ENCODE results near the gene ZNF467.

Gene ZNF467

DNA sequence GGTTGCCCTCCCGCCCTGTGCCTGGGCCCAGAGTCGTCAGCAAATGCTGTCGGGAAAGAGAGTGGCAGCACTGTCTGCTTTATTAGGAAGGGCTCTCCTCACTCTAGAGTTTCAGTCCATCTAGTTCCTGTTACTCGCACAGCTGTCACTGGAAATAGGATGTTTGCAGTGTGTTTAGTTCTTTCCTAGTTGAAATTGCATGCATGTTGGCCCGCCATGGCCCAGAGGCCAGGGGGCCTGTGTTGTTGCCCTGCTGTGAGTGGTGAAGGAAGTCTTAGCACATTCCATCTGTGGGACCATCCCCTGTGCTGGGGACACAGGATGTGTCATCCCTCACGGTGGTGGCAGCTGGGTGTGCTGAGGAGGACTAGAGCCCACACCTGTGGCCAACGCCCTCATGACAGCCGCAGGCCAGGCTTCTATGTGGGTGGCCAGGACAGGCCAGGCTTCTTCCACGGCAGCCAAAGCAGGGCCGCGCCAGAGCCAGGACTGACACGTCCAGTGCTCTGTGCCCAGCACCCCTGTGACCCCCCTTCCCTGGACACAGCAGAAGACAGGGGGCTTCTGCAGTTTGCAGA, 45.4 kb downstream of the ZNF467 start:
- no peak for DNase-seq (ENCODE audit: low read depth)
- no peak for TF ChIP-seq MAX (IDR thresholded peaks at IDR 0.05; ENCODE audit: low read depth, low read length)
- TF ChIP-seq MYC (IDR thresholded peaks at IDR 0.05; ENCODE audit: low read depth, low read length) = no peak
- TF ChIP-seq, protein P1, sequence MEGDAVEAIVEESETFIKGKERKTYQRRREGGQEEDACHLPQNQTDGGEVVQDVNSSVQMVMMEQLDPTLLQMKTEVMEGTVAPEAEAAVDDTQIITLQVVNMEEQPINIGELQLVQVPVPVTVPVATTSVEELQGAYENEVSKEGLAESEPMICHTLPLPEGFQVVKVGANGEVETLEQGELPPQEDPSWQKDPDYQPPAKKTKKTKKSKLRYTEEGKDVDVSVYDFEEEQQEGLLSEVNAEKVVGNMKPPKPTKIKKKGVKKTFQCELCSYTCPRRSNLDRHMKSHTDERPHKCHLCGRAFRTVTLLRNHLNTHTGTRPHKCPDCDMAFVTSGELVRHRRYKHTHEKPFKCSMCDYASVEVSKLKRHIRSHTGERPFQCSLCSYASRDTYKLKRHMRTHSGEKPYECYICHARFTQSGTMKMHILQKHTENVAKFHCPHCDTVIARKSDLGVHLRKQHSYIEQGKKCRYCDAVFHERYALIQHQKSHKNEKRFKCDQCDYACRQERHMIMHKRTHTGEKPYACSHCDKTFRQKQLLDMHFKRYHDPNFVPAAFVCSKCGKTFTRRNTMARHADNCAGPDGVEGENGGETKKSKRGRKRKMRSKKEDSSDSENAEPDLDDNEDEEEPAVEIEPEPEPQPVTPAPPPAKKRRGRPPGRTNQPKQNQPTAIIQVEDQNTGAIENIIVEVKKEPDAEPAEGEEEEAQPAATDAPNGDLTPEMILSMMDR (IDR thresholded peaks at IDR 0.05; ENCODE audit: low read depth, low read length) = no peak
- no peak for TF ChIP-seq POLR2A (IDR thresholded peaks at IDR 0.05; ENCODE audit: extremely low read depth, insufficient read length)
- no peak overlapping the region for H3K4me3 ChIP-seq (ENCODE audit: low read depth, low read length)

DNA sequence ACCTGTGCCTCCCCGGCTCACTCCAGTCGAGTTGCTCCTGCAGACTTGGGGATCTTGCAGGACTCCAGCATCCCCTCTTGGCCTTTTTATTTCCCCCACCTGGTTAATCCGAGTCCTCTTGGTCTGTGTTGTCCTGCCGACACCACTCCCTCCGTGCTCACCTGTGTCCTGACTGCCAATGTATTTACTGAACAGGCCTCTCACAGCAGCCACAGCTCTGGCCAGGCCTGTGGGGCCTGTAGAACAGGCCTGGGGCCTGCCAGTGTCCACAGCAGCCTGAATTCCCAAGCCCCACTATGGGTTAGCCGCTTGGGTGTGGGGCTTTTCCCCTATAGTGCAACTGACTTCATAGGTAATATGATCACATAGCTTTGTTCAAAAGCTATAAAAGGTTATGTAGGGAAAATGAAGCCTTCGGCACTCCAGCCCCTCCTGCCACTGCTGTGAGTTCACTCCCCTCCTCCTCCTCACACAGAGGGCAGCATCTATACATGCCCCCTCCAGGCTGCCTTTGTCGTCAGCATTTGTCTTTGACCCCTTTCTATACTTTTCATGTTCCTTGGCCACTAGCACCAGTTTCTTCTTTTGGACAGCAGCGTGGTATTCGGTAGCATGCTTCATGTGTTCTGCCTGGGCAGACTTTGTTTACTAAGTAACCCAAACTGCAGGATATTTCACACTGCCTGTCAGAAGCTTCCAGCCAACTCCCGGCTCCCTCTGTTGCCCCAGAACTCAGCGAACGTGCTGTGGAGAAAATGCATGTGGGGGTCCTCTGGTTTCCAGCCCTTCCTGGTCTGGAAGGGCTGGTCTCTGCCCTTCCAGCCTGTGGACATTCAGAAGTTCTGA, 46.1 kb downstream of the ZNF467 start:
- H3K4me3 ChIP-seq (ENCODE audit: low read depth, low read length) = no peak overlapping the region
- no peak for DNase-seq (ENCODE audit: low read depth)
- TF ChIP-seq MAX (IDR thresholded peaks at IDR 0.05; ENCODE audit: low read depth, low read length) (no peak), POLR2A (IDR thresholded peaks at IDR 0.05; ENCODE audit: extremely low read depth, insufficient read length) (no peak), MYC (IDR thresholded peaks at IDR 0.05; ENCODE audit: low read depth, low read length) (no peak)
- TF ChIP-seq, protein P1 (IDR thresholded peaks at IDR 0.05; ENCODE audit: low read depth, low read length) = no peak

DNA sequence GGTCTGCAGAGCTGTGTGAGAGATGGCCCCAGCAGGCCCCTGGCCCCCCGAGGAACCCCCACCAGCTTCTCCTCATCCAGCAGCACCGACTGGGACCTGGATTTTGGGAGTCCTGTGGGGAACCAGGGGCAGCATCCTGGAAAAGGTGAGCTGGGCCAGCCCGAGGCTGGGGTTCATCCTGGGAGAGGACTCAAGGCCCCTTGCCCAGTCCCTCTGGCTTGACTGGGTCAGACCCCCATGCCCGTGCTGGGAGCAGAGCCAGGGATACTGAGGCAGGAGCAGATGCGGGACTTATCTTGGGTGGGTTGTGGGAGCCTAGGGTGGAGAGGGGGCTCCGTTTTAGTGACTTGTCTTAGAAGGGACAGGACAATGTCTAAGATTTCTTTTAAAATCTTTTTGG, 47.5 kb downstream of the ZNF467 start:
- TF ChIP-seq POLR2A (IDR thresholded peaks at IDR 0.05; ENCODE audit: extremely low read depth, insufficient read length) = no peak
- TF ChIP-seq MYC (IDR thresholded peaks at IDR 0.05; ENCODE audit: low read depth, low read length) = no peak
- TF ChIP-seq MAX (IDR thresholded peaks at IDR 0.05; ENCODE audit: low read depth, low read length) = no peak
- TF ChIP-seq, protein P1 (IDR thresholded peaks at IDR 0.05; ENCODE audit: low read depth, low read length) = no peak
- no peak overlapping the region for H3K4me3 ChIP-seq (ENCODE audit: low read depth, low read length)
- DNase-seq (ENCODE audit: low read depth) = no peak

DNA sequence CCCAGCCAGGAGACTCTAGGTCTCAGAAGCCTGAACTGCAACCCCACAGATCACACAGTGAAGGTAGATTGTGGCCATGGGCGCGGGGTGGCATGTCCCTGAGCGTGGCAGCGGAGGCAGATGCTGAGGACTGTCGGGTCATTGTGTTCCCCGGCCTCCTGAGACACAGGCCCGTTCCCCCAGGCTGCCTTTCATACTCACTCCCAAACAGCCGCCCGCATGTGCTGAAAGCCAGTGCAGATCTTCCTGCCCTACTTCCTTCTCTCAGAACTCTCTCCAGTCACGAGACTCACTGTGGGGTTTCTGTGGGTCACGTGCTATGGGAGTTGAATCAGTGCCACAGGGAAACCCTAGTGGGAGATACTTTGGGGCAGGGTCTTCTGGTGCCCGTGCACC, 48.0 kb downstream of the ZNF467 start:
- no peak overlapping the region for H3K4me3 ChIP-seq (ENCODE audit: low read depth, low read length)
- no peak for TF ChIP-seq MAX (IDR thresholded peaks at IDR 0.05; ENCODE audit: low read depth, low read length)
- no peak for TF ChIP-seq POLR2A (IDR thresholded peaks at IDR 0.05; ENCODE audit: extremely low read depth, insufficient read length)
- TF ChIP-seq, protein P1 (IDR thresholded peaks at IDR 0.05; ENCODE audit: low read depth, low read length) = no peak
- no peak for TF ChIP-seq MYC (IDR thresholded peaks at IDR 0.05; ENCODE audit: low read depth, low read length)
- DNase-seq (ENCODE audit: low read depth) = no peak

DNA sequence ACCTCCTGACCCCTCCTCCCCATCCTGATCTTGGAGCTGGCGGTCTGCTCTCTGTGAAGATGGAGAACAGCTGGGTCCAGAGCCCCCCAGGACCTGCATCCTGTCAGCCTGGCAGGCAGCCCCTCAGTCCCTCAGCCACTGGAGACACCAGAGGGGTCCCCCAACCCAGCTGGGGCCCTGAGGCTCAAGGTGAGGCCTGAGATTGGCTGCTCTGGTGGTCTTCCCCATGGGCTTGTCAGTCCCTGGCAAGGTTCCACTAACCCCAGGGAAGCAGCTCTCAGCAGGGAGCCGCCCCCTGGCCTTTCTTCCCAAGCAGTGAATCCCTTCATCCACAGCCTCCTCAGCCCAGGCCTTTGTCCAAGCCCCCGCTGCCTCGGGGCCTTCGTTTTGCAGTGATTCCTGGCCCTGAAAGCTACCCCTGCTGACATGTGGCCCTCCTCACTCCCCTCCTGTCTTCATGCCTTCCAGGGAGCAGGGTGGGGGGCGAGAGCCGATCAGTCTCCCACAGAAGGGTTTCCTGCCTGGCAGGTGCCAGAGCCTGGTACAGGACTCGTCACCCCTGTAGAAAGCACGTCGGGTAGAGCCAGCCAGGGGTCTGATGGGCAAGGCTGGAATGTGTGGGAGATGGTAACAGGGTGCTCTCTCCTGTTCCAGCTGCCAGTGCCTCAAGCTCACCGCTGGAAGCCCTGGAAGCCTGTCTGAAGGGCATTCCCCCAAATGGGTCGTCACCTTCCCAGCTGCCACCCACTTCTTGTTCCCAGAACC, 48.5 kb downstream of the ZNF467 start:
- no peak overlapping the region for H3K4me3 ChIP-seq (ENCODE audit: low read depth, low read length)
- no peak for DNase-seq (ENCODE audit: low read depth)
- TF ChIP-seq MYC (IDR thresholded peaks at IDR 0.05; ENCODE audit: low read depth, low read length) (no peak), POLR2A (IDR thresholded peaks at IDR 0.05; ENCODE audit: extremely low read depth, insufficient read length) (no peak), MAX (IDR thresholded peaks at IDR 0.05; ENCODE audit: low read depth, low read length) (no peak)
- TF ChIP-seq, protein P1 (IDR thresholded peaks at IDR 0.05; ENCODE audit: low read depth, low read length) = no peak
